K562 (cell line): ENCODE results near the gene CD300LB. TPM values are rescaled to one million over a fixed set of nuclear protein-coding genes. Genes with fewer than 3 reads are reported as not detected.

ENCODE experiments used
- ATAC-seq: fragments of 200-7000 bp; cut with Tn5 transposase; 3 replicates; pipeline ENCODE4 v1.9.1; 2020; ENCODE audit warnings: moderate library complexity
- Bru-seq: library from RNA; stranded (reverse); fragments of 400-500 nt; gene quantifications from one replicate; lab custom pipeline; 2021; lab: Mats Ljungman, UMichigan
- BruChase-seq, 2 experiments: library from RNA; stranded (reverse); fragments of 400-500 nt; gene quantifications; one replicate each; lab custom pipeline; 2021; lab: Mats Ljungman, UMichigan
- BruUV-seq: library from RNA; stranded (reverse); fragments of 400-500 nt; replicated peaks from 2 replicates; lab custom pipeline; 2021; lab: Mats Ljungman, UMichigan
- CTCF ChIA-PET: fragments of 300-600 bp; formaldehyde crosslinking; extraction: SDS; loops from one replicate; lab custom pipeline; 2021; ENCODE audit warnings: low intra/inter-chr PET ratio; lab: Yijun Ruan, JAX
- POLR2A ChIA-PET: fragments of 300-600, 350-650 bp; sonication (Branson Sonifier 250); formaldehyde crosslinking; extraction: SDS; loops from one replicate; lab custom pipeline; 2021; ENCODE audit warnings: antibody characterized with exemption, inconsistent platforms; lab: Yijun Ruan, JAX
- DNase-seq, 4 experiments: peaks; one replicate each; pipeline versions ENCODE4 v3.0.0 to v3.0.0-alpha.2; 2011 to 2018; ENCODE audit warnings: low spot score in 3 of 4, mixed read lengths in 3 of 4; ENCODE audit errors: extremely low read depth in 1 of 4
- FAIRE-seq: peaks from 2 replicates; lab custom pipeline; 2011; peaks lifted over from hg19 to GRCh38; lab: Jason Lieb, UNC
- H2AFZ ChIP-seq: 2 replicates; pipeline ENCODE4 v1.6.0; 2011; ENCODE audit warnings: low read depth, low read length, control low read depth, inconsistent platforms
- H3K27ac ChIP-seq: fragments of 200-600 bp; 3 replicates; pipeline ENCODE4 v1.8.0; 2011; ENCODE audit warnings: low read depth, mild to moderate bottlenecking, control low read depth, inconsistent platforms, low read length, moderate library complexity, mixed read lengths; ENCODE audit errors: extremely low read depth
- H3K27me3 ChIP-seq, 2 experiments: fragments of 300-600 bp in 1 of 2; 2 replicates in 1 of 2; 3 replicates in 1 of 2; pipeline versions ENCODE4 v1.6.0 to v1.8.0; 2011; ENCODE audit warnings: inconsistent platforms in 2 of 2, low read length in 2 of 2, mild to moderate bottlenecking in 1 of 2, mixed read lengths in 1 of 2, moderate library complexity in 1 of 2; ENCODE audit not compliant: control insufficient read depth in 2 of 2, insufficient read depth in 2 of 2
- H3K36me3 ChIP-seq: fragments of 300-600 bp; 3 replicates; pipeline ENCODE4 v1.8.0; 2011; ENCODE audit warnings: mild to moderate bottlenecking, low read length, inconsistent platforms; ENCODE audit not compliant: control insufficient read depth, insufficient read depth
- H3K4me1 ChIP-seq, 2 experiments: fragments of 200-600 bp in 1 of 2; replicated peaks in 1 of 2; 2 replicates in 1 of 2; 3 replicates in 1 of 2; pipeline versions ENCODE4 v1.5.1 to v1.8.0; 2011; ENCODE audit warnings: inconsistent platforms in 2 of 2, low read length in 2 of 2, mild to moderate bottlenecking in 1 of 2, mixed read lengths in 1 of 2, moderate library complexity in 1 of 2; ENCODE audit not compliant: control insufficient read depth in 2 of 2, insufficient read depth in 2 of 2
- H3K4me2 ChIP-seq: 2 replicates; pipeline ENCODE4 v1.6.1; 2011; ENCODE audit warnings: low read length, control low read depth, inconsistent platforms, mixed read lengths; ENCODE audit not compliant: insufficient read depth
- H3K4me3 ChIP-seq: fragments of 200-600 bp; sonication (generic), shearing (Covaris generic); 2 replicates; pipeline ENCODE4 v1.5.1; 2016; ENCODE audit warnings: control low read depth, inconsistent platforms
- H3K79me2 ChIP-seq: fragments of 200-600 bp; 3 replicates; pipeline ENCODE4 v1.8.0; 2011; ENCODE audit warnings: low read length, inconsistent platforms; ENCODE audit not compliant: control insufficient read depth, insufficient read depth
- H3K9ac ChIP-seq, 2 experiments: 2 replicates each; pipeline versions ENCODE4 v1.6.0 to v1.6.1; 2011; ENCODE audit warnings: low read depth in 2 of 2, low read length in 2 of 2, control low read depth in 1 of 2, inconsistent platforms in 1 of 2, mild to moderate bottlenecking in 1 of 2, mixed read lengths in 1 of 2; ENCODE audit not compliant: insufficient read depth in 1 of 2
- H3K9me1 ChIP-seq: one replicate; pipeline ENCODE4 v1.6.0; 2011; ENCODE audit warnings: inconsistent platforms, mild to moderate bottlenecking, low read length, moderate library complexity; ENCODE audit not compliant: control insufficient read depth, insufficient read depth
- H3K9me3 ChIP-seq: replicated peaks from 2 replicates; pipeline ENCODE4 v1.5.1; 2011; ENCODE audit warnings: low read depth, low read length, inconsistent platforms; ENCODE audit not compliant: control insufficient read depth, insufficient read depth
- H4K20me1 ChIP-seq: replicated peaks from 2 replicates; pipeline ENCODE4 v1.6.1; 2011; ENCODE audit warnings: low read length, inconsistent platforms, mixed read lengths; ENCODE audit not compliant: control insufficient read depth, insufficient read depth
- BCOR ChIP-seq: fragments of 450-650 bp; IDR thresholded peaks from 2 replicates; pipeline ENCODE4 v1.6.1; 2016
- NCOA4 ChIP-seq: fragments of 450-650 bp; IDR thresholded peaks from 2 replicates; pipeline ENCODE4 v1.6.1; 2018; ENCODE audit warnings: mild to moderate bottlenecking; ENCODE audit not compliant: partially characterized antibody
- NFE2 ChIP-seq: IDR thresholded peaks from 2 replicates; pipeline ENCODE4 v1.6.1; 2014; ENCODE audit warnings: antibody characterized with exemption, low read depth
- RBM25 ChIP-seq: fragments of 200-400 bp; formaldehyde crosslinking; IDR thresholded peaks from 2 replicates; pipeline ENCODE4 v1.6.1; 2018; ENCODE audit warnings: low read length, low read depth, moderate library complexity; ENCODE audit not compliant: severe bottlenecking
- TBL1XR1 ChIP-seq, 2 experiments: IDR thresholded peaks; 2 replicates each; pipeline ENCODE4 v1.6.1; 2012; ENCODE audit warnings: improper control_type of control experiment in 2 of 2, low read length in 2 of 2, mild to moderate bottlenecking in 1 of 2
- ZNF717 ChIP-seq: fragments of 250-450 bp; sonication (Bioruptor Pico); IDR thresholded peaks from 2 replicates; pipeline ENCODE4 v1.5.0; 2021
- WGBS: fragments of 100-300 bp; shearing (Covaris generic); methylation state at CpG from one replicate; pipeline ENCODE4 v1.1.6; 2016; ENCODE audit warnings: low coverage, mixed read lengths; ENCODE audit not compliant: insufficient coverage; ENCODE audit errors: missing lambda C conversion rate; 5-methylcytosine and 5-hydroxymethylcytosine counted together
- in situ Hi-C: fragments of 300-500 bp; cut with MboI; formaldehyde crosslinking; loops from 4 replicates; pipeline ENCODE4 v1.15.0; 2018; ENCODE audit warnings: inconsistent platforms, mixed read lengths
- intact Hi-C: fragments of 100-400 bp; cut with micrococcal nuclease; formaldehyde crosslinking; loops from 2 replicates; pipeline ENCODE4 v1.14.2; 2022
- long read RNA-seq, 3 experiments: library from polyadenylated mRNA in 2 of 3; library from RNA in 1 of 3; unstranded in 2 of 3; stranded (forward) in 1 of 3; transcript quantifications; one replicate each; pipeline ENCODE4 v2.0.0, GENCODE V29; 2019 to 2022
- polyA minus RNA-seq, 3 experiments: library from RNA; depleted of rRNA, polyadenylated mRNA; stranded (reverse); fragments of >200 nt; gene quantifications; 2 replicates each; pipeline ENCODE4 v1.2.3, GENCODE V29; 2011
- polyA plus RNA-seq, 8 experiments: library from polyadenylated mRNA; depleted of rRNA in 4 of 8; stranded (reverse) in 5 of 8; unstranded in 3 of 8; fragments of >200 nt; fragmentation: Nextera tagmentation in 2 of 8; fragmentation: Illumina TruSeq in 1 of 8; extraction: Ambion mirVana in 2 of 8; extraction: Trizol in 1 of 8; gene quantifications; 2 replicates each; pipeline versions ENCODE4 v1.2.1 to v1.2.3, GENCODE V29; 2011 to 2014; ENCODE audit warnings: inconsistent platforms in 1 of 8, missing spikeins in 1 of 8
- total RNA-seq, 7 experiments: library from RNA; depleted of rRNA in 6 of 7; stranded (reverse); fragments of >200 nt in 6 of 7; fragmentation: Illumina TruSeq in 2 of 7; extraction: Trizol in 2 of 7; gene quantifications; 2 replicates each; pipeline versions ENCODE4 v1.2.1 to v1.2.3, GENCODE V29; 2011 to 2021; ENCODE audit warnings: low replicate concordance in 1 of 7
- TF ChIP-seq, protein P1 (sequence below): fragments of 200-800 bp; sonication (Bioruptor generic); IDR thresholded peaks from 2 replicates; pipeline ENCODE4 v1.6.1; 2016; ENCODE audit warnings: missing genetic modification characterization, missing compliant biosample characterization

The CD300LB gene
- not detected in 2 replicates for total RNA-seq (2011; cell fraction: chromatin; rRNA removed; ENCODE audit: low replicate concordance)
- not detected in 2 replicates for total RNA-seq (2011; cell fraction: nucleolus; rRNA removed)
- not detected in 2 replicates for total RNA-seq (2011; cell fraction: nucleoplasm; rRNA removed)
- total RNA-seq (2014; rRNA removed) (not detected in 2 replicates), total RNA-seq (2014; rRNA removed; fragmentation: Illumina TruSeq; extraction: Trizol) (not detected in 2 replicates), total RNA-seq (2015; rRNA removed; fragmentation: Illumina TruSeq; extraction: Trizol) (not detected in 2 replicates), total RNA-seq (2021) (not detected in 2 replicates), polyA plus RNA-seq (2011; rRNA removed) (not detected in 2 replicates), polyA plus RNA-seq (2014; fragmentation: Illumina TruSeq; extraction: Trizol) (not detected in 2 replicates), polyA plus RNA-seq (2014; fragmentation: Nextera tagmentation; extraction: Ambion mirVana) (not detected), polyA plus RNA-seq (2014; rRNA removed) (not detected in 2 replicates), polyA minus RNA-seq (2011; rRNA and poly(A)+ RNA removed) (not detected in 2 replicates), Bru-seq, nascent RNA (percentile 8 among the genes with signal in this experiment), BruChase-seq, experiment 1, labeled RNA remaining after a 2-hour chase (percentile 8 among the genes with signal in this experiment), BruChase-seq, experiment 2, labeled RNA remaining after a 6-hour chase (not detected)
- polyA plus RNA-seq (2011; cell fraction: cytosol; rRNA removed): not detected in 2 replicates
- polyA plus RNA-seq (2011; cell fraction: nucleus; rRNA removed): not detected in 2 replicates
- polyA plus RNA-seq (2012): not detected in 2 replicates
- not detected in 2 replicates for polyA minus RNA-seq (2011; cell fraction: cytosol; rRNA and poly(A)+ RNA removed)
- polyA minus RNA-seq (2011; cell fraction: nucleus; rRNA and poly(A)+ RNA removed): not detected in 2 replicates
- long read RNA-seq, experiment 1: 0 reads
- long read RNA-seq, experiment 2: 0 reads
- long read RNA-seq, experiment 3: 0 reads

GRCh38 chr17:74531231-74531761, at the start of gene CD300LB:
CD300LB (minus strand) TSS chr17:74531475; CDS start chr17:74531350, 125 bp downstream.
- H3K4me1 ChIP-seq: no peaks in the 10 kb centered on the region; a peak in 1 of 5 replicates
- FAIRE-seq (no peak), ATAC-seq (no peak)
- peak within 1 kb of the TSS; percentile 48 for H2AFZ ChIP-seq
- no peak within 1 kb of the TSS for H3K27ac ChIP-seq
- no peak for TF ChIP-seq RBM25
- no peak for TF ChIP-seq TBL1XR1 (IDR thresholded peaks at IDR 0.05; ENCODE audit: low read length in 2 of 2)
- TF ChIP-seq ZNF717 (CRISPR knock-in tag): no peak
- TF ChIP-seq, protein P1, sequence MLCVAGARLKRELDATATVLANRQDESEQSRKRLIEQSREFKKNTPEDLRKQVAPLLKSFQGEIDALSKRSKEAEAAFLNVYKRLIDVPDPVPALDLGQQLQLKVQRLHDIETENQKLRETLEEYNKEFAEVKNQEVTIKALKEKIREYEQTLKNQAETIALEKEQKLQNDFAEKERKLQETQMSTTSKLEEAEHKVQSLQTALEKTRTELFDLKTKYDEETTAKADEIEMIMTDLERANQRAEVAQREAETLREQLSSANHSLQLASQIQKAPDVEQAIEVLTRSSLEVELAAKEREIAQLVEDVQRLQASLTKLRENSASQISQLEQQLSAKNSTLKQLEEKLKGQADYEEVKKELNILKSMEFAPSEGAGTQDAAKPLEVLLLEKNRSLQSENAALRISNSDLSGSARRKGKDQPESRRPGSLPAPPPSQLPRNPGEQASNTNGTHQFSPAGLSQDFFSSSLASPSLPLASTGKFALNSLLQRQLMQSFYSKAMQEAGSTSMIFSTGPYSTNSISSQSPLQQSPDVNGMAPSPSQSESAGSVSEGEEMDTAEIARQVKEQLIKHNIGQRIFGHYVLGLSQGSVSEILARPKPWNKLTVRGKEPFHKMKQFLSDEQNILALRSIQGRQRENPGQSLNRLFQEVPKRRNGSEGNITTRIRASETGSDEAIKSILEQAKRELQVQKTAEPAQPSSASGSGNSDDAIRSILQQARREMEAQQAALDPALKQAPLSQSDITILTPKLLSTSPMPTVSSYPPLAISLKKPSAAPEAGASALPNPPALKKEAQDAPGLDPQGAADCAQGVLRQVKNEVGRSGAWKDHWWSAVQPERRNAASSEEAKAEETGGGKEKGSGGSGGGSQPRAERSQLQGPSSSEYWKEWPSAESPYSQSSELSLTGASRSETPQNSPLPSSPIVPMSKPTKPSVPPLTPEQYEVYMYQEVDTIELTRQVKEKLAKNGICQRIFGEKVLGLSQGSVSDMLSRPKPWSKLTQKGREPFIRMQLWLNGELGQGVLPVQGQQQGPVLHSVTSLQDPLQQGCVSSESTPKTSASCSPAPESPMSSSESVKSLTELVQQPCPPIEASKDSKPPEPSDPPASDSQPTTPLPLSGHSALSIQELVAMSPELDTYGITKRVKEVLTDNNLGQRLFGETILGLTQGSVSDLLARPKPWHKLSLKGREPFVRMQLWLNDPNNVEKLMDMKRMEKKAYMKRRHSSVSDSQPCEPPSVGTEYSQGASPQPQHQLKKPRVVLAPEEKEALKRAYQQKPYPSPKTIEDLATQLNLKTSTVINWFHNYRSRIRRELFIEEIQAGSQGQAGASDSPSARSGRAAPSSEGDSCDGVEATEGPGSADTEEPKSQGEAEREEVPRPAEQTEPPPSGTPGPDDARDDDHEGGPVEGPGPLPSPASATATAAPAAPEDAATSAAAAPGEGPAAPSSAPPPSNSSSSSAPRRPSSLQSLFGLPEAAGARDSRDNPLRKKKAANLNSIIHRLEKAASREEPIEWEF: no peak
- no peak for TF ChIP-seq NCOA4
- TF ChIP-seq BCOR: no peak
- no peak for TF ChIP-seq NFE2
- TF ChIP-seq, all 486 proteins: peak for 0
- Histone ChIP-seq H3K36me3 (no peaks in the 10 kb centered on the region), H4K20me1 (no peaks in the 10 kb centered on the region), H3K79me2 (no peaks in the 10 kb centered on the region), H3K4me2 (no peak within 1 kb of the TSS), H3K27me3 (peaks cover 3 to 36% of the 10 kb centered on the region in 2 experiments; a peak in 4 of 5 replicates), H3K9me1 (no peaks in the 10 kb centered on the region), H3K9ac (no peak within 1 kb of the TSS), H3K4me3 (no peak within 1 kb of the TSS), H3K9me3 (no peaks in the 10 kb centered on the region)
- intact Hi-C loops (loop anchor here (5.0 kb wide), 1 partner anchor 164 kb away; the partner anchor contains the start of gene GPR142), in situ Hi-C loops (no loop called here)
- ChIA-PET POLR2A (no interaction called here), CTCF (interaction anchor here (0.6 to 0.7 kb wide), 2 partner anchors 155 to 363 kb away, joined by 3 to 4 read pairs; no protein-coding TSS in a partner anchor)
- no TSS peak for BruUV-seq
- WGBS: 24% methylated on average over 8 of the region's 10 CpGs
- no peak for DNase-seq
